ENCODE results near the gene RAB19.
A peak's percentile ranks its signal among the peaks of the same experiment; 100 is the strongest.
"Not testable (repeated sequence)": the region's sequence is repeated elsewhere in the genome, so short reads cannot be mapped to it uniquely, and the experiment has no call there.

Gene RAB19

GRCh38 chr7:140453785-140454656 lies 50.2 kb downstream of the RAB19 start:
- DNase-seq (ENCODE audit: low read depth in 2 of 2) = not testable (repeated sequence)

- DNase-seq (ENCODE audit: low read depth in 2 of 2) = no peak
Measured at GRCh38 chr7:140454657-140455015, 50.8 kb downstream of the RAB19 start.

GRCh38 chr7:140455743-140456142 lies 51.9 kb downstream of the RAB19 start:
- DNase-seq (ENCODE audit: low read depth in 2 of 2) = no peak

GRCh38 chr7:140456551-140457051 lies 52.7 kb downstream of the RAB19 start:
- no peak for DNase-seq (ENCODE audit: low read depth in 2 of 2)

- no peak for DNase-seq (ENCODE audit: low read depth in 2 of 2)
Measured at GRCh38 chr7:140458201-140458600, 54.3 kb downstream of the RAB19 start.

GRCh38 chr7:140458916-140459315 lies 55.1 kb downstream of the RAB19 start:
- DNase-seq (ENCODE audit: low read depth in 2 of 2) = no peak

- DNase-seq (ENCODE audit: low read depth in 2 of 2) = no peak
Measured at GRCh38 chr7:140463111-140463510, 59.3 kb downstream of the RAB19 start.

- peak in 1 of 2 donors; percentile 22 for DNase-seq (ENCODE audit: low read depth in 2 of 2)
Measured at GRCh38 chr7:140475747-140476333, 72.0 kb downstream of the RAB19 start.

- DNase-seq (ENCODE audit: low read depth in 2 of 2) = no peak
Measured at GRCh38 chr7:140476698-140477261, 72.9 kb downstream of the RAB19 start.
